ENCODE measurements around the gene LRRC75A.
"Not testable (repeated sequence)": the region's sequence is repeated elsewhere in the genome, so short reads cannot be mapped to it uniquely, and the experiment has no call there.

LRRC75A gene

DNA sequence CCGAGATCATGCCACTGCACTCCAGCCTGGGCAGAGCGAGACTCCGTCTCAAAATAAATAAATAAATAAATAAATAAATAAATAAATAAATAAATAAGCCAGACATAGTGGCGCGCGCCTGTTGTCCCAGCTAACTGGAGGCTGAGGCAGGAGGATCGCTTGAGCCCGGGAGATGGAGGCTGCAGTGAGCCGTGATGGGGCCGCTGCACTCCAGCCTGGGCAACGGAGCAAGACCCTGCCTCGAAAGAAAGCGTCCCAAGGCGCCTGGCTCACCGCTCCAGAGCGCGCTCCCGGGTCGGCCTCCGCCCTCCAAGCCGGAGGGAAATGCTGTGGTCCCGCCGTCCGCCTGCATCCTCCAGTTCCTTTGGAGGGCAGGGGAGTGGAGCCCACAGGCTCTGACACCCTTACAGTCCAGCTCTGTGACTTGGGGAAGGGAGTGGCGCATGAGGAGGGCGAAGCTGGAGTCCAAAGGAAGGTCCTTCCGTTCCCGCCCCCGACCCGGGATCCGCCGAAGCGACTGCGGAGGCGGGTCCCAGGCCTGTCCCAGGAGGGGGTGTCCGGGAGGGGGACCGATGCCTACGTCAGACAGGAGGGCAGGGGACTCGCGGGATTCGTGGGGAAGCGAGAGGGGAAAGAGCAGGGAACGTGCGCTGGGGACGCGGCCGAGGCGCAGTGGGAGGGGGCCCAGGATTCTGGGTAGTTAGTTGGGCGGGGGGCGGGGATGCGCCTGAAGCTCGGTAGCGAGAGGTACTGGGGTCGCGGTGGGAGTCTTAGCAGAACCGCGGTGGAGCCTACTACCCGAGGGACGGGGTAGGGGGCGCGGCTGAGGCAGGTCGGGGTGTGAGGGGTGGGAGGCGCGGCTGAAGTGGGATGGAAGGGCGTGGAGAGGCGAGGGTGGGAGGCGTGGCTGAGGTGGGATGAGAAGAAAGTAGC lies 85.0 kb downstream of the LRRC75A start:
- H3K4me3 ChIP-seq (ENCODE audit: low read depth, low read length) = peak overlapping the region; percentile 69
- TF ChIP-seq, protein P1, sequence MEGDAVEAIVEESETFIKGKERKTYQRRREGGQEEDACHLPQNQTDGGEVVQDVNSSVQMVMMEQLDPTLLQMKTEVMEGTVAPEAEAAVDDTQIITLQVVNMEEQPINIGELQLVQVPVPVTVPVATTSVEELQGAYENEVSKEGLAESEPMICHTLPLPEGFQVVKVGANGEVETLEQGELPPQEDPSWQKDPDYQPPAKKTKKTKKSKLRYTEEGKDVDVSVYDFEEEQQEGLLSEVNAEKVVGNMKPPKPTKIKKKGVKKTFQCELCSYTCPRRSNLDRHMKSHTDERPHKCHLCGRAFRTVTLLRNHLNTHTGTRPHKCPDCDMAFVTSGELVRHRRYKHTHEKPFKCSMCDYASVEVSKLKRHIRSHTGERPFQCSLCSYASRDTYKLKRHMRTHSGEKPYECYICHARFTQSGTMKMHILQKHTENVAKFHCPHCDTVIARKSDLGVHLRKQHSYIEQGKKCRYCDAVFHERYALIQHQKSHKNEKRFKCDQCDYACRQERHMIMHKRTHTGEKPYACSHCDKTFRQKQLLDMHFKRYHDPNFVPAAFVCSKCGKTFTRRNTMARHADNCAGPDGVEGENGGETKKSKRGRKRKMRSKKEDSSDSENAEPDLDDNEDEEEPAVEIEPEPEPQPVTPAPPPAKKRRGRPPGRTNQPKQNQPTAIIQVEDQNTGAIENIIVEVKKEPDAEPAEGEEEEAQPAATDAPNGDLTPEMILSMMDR (IDR thresholded peaks at IDR 0.05; ENCODE audit: low read depth, low read length, missing control alignments) = no peak
- DNase-seq (ENCODE audit: low read depth) = no peak

DNA sequence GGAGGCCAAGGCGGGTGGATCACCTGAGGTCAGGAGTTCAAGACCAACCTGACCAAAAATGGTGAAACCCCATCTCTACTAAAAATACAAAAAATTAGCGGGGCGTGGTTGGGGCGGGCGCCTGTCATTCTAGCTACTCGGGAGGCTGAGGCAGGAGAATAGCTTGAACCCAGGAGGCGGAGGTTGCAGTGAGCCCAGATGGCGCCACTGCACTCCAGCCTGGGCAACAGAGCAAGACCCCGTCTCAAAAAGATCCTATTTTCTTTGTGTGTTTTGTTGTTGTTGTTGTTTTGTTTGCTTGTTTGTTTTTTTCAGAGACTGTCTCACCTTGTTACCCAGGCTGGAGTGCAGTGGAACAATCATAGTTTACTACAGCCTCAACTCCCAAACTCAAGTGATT lies 88.1 kb downstream of the LRRC75A start:
- H3K4me3 ChIP-seq (ENCODE audit: low read depth, low read length); DNase-seq (ENCODE audit: low read depth): not testable (repeated sequence)

DNA sequence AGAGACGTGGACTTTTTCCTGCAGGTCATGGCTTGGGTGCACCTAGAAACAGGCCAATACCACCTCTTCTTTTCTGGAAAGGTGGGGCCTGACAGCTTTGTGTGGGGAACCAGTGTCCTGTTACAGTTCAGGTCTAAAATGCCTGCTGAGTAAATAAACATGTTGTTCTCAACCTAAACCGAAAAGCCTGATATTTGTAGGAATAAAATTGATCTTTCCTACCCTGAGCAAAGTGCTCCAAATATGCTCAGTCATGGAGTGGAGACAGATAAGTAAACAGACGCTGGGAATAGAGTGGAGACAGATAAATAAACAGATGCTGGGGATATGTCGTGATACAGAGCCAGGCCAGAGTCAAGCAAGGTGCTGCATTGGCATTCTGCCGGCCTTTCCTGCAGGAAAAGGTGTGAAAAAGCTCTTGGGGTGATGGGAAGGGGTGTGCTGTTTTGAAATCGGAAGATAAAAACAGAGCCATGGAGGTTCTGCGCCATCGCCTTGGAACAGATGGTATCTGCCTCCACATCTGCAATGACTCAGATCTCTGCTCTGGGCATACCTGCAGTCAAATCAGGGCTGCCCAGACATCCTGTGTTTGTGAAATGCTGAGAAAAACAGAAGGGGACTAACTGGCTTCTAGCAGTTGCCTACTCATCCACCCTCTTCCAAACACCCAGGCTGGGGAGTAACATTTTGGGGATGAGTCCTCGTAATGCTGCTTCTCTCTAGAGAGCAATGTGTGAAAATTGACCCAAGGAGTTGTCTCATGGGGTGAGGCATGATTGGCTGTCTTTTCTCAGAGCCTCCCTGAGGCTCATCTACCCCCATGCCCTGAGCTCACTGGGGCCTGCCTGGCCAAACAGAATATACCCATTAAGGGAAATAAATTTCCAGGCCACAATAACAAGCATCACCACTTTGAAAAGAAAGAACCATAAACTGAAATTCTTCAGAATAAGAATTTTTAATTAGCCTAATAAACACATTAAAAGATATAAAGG lies 93.4 kb downstream of the LRRC75A start:
- H3K4me3 ChIP-seq (ENCODE audit: low read depth, low read length) = no peak overlapping the region
- no peak for DNase-seq (ENCODE audit: low read depth)
- TF ChIP-seq, protein P1 (IDR thresholded peaks at IDR 0.05; ENCODE audit: low read depth, low read length, missing control alignments) = no peak

DNA sequence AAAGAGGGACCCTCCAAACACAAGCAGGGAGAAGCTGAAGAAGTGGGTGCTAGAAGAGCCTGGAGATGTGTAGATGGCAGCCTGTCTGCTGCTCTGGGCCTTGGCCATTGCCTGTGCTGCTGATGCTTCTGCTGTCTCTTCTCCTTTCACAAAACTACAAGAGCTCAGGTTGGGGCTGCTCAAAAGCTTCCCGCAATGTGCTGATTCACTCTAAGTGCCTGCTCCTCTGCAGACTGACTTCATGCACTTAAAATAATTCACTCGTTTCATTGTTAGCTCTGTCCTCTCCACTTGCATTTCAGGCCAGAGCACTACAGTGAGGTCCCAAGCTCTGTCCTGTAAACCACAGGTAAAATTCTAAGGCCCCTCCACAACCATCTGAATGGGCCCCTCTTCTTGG lies 95.3 kb downstream of the LRRC75A start:
- not testable (repeated sequence) for DNase-seq (ENCODE audit: low read depth); H3K4me3 ChIP-seq (ENCODE audit: low read depth, low read length)

DNA sequence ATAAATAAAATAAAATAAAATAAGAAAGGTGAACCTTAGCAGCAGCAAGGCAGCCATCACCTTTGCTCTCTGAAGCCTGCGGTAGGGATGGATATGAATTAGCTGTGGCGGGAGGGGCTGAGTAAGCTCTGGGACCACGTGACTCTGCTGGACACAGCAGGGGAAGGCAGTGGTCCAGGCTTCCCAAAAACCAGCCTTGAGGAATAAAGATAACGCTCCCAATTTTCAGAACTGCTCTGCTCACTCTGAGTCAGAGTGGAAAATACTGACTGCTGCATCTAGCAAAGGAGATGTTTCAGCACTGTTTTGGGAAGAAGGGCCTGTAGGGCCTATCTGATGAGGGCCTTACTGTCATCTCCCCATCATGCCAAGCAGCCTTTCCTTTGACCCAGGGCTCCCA lies 96.1 kb downstream of the LRRC75A start:
- DNase-seq (ENCODE audit: low read depth); H3K4me3 ChIP-seq (ENCODE audit: low read depth, low read length): not testable (repeated sequence)

DNA sequence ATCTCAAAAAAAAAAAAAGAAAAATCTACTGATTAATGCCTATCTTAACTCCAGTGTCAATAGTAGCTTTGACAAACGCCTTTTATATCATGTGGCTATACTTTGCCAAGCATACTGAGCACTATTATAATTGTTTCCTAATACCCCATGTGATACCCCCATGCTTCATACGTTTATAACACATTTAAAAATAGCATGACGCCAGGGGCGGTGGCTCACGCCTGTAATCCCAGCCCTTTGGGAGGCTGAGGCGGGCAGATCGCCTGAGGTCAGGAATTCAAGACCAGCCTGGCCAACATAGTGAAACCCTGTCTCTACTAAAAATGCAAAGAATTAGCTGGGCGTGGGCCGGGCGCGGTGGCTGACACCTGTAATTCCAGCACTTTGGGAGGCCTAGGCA lies 99.5 kb downstream of the LRRC75A start:
- DNase-seq (ENCODE audit: low read depth); H3K4me3 ChIP-seq (ENCODE audit: low read depth, low read length): not testable (repeated sequence)

All from GM12864 (cell line).